KG1 (cell line): ENCODE measurements around the gene REPIN1.

Experiments
- DNase-seq: peaks from one replicate; lab custom pipeline; 2025; lab: John Stamatoyannopoulos, UW

The REPIN1 gene

GRCh38 chr7:150396426-150396825 is 27.8 kb downstream of the REPIN1 start:
- no peak for DNase-seq

- DNase-seq: no peak
Observed at GRCh38 chr7:150396851-150397260, 28.2 kb downstream of the REPIN1 start.

GRCh38 chr7:150397346-150398107 is 28.9 kb downstream of the REPIN1 start:
- no peak for DNase-seq

GRCh38 chr7:150398108-150398964 is 29.7 kb downstream of the REPIN1 start:
- no peak for DNase-seq

GRCh38 chr7:150398965-150399320 is 30.3 kb downstream of the REPIN1 start:
- DNase-seq: no peak

- no peak for DNase-seq
Observed at GRCh38 chr7:150399421-150400007, 30.9 kb downstream of the REPIN1 start.

- DNase-seq: no peak
Observed at GRCh38 chr7:150400008-150400787, 31.6 kb downstream of the REPIN1 start.

GRCh38 chr7:150400788-150401423 is 32.3 kb downstream of the REPIN1 start:
- DNase-seq: no peak

GRCh38 chr7:150401424-150401790 is 32.8 kb downstream of the REPIN1 start:
- no peak for DNase-seq

GRCh38 chr7:150401861-150402631 is 33.4 kb downstream of the REPIN1 start:
- no peak for DNase-seq

GRCh38 chr7:150402671-150403321 is 34.2 kb downstream of the REPIN1 start:
- no peak for DNase-seq

GRCh38 chr7:150403376-150404171 is 35.0 kb downstream of the REPIN1 start:
- DNase-seq: no peak

- no peak for DNase-seq
Observed at GRCh38 chr7:150404172-150404804, 35.7 kb downstream of the REPIN1 start.

- peak; percentile 23 for DNase-seq
Observed at GRCh38 chr7:150404805-150405583, 36.4 kb downstream of the REPIN1 start.

- no peak for DNase-seq
Observed at GRCh38 chr7:150405584-150406311, 37.1 kb downstream of the REPIN1 start.

- DNase-seq: no peak
Observed at GRCh38 chr7:150406312-150406566, 37.6 kb downstream of the REPIN1 start.

- no peak for DNase-seq
Observed at GRCh38 chr7:150406567-150407421, 38.2 kb downstream of the REPIN1 start.
